T-helper 1 cell (primary cell): ENCODE data around the gene PEAK1.
A peak's percentile ranks its signal among the peaks of the same experiment; 100 is the strongest.

Experiments
- DNase-seq, 5 donors: peaks; one replicate each; pipeline ENCODE4 v3.0.0-alpha.2; 2012 to 2020

The PEAK1 gene

GRCh38 chr15:77402740-77403379, 17.0 kb downstream of the PEAK1 start:
- DNase-seq = peak in 1 of 5 donors; percentile 33

- no peak for DNase-seq
Measured at GRCh38 chr15:77400258-77400657, 19.6 kb downstream of the PEAK1 start.

GRCh38 chr15:77398927-77399326, 21.0 kb downstream of the PEAK1 start:
- DNase-seq = no peak

- no peak for DNase-seq
Measured at GRCh38 chr15:77396692-77397091, 23.2 kb downstream of the PEAK1 start.

- no peak for DNase-seq
Measured at GRCh38 chr15:77395013-77395774, 24.7 kb downstream of the PEAK1 start.

GRCh38 chr15:77393471-77393840, 26.4 kb downstream of the PEAK1 start:
- no peak for DNase-seq

- DNase-seq = no peak
Measured at GRCh38 chr15:77392762-77393470, 27.0 kb downstream of the PEAK1 start.

- no peak for DNase-seq
Measured at GRCh38 chr15:77391372-77391951, 28.4 kb downstream of the PEAK1 start.

GRCh38 chr15:77387365-77388105, 32.4 kb downstream of the PEAK1 start:
- DNase-seq = no peak

- no peak for DNase-seq
Measured at GRCh38 chr15:77386626-77387025, 33.3 kb downstream of the PEAK1 start.

- DNase-seq = peak in 1 of 5 donors; percentile 7
Measured at GRCh38 chr15:77384589-77385359, 35.1 kb downstream of the PEAK1 start.

- no peak for DNase-seq
Measured at GRCh38 chr15:77384086-77384485, 35.8 kb downstream of the PEAK1 start.

- no peak for DNase-seq
Measured at GRCh38 chr15:77380033-77380432, 39.9 kb downstream of the PEAK1 start.

- DNase-seq = no peak
Measured at GRCh38 chr15:77376770-77377169, 43.1 kb downstream of the PEAK1 start.

GRCh38 chr15:77375133-77375532, 44.8 kb downstream of the PEAK1 start:
- no peak for DNase-seq

- DNase-seq = no peak
Measured at GRCh38 chr15:77373441-77373840, 46.5 kb downstream of the PEAK1 start.

- no peak for DNase-seq
Measured at GRCh38 chr15:77371850-77372563, 47.9 kb downstream of the PEAK1 start.

- no peak for DNase-seq
Measured at GRCh38 chr15:77370580-77370979, 49.3 kb downstream of the PEAK1 start.

- no peak for DNase-seq
Measured at GRCh38 chr15:77369168-77369567, 50.7 kb downstream of the PEAK1 start.

GRCh38 chr15:77367631-77368030, 52.3 kb downstream of the PEAK1 start:
- DNase-seq = no peak

GRCh38 chr15:77361456-77361855, 58.4 kb downstream of the PEAK1 start:
- no peak for DNase-seq
